Liver (tissue), 9 donors: ENCODE results near the gene CCDC12. TPM values are rescaled to one million over a fixed set of nuclear protein-coding genes. Genes with fewer than 3 reads are reported as not detected.

ENCODE experiments used
- DNase-seq: peaks from one replicate; pipeline ENCODE4 v3.0.0-alpha.2; 2017; ENCODE audit warnings: low spot score
- H3K27ac ChIP-seq, 2 donors: one replicate each; pipeline ENCODE4 v1.7.0; 2013; ENCODE audit warnings: inconsistent platforms in 2 of 2, low read length in 2 of 2, control low read depth in 1 of 2, low read depth in 1 of 2, mild to moderate bottlenecking in 1 of 2
- H3K27me3 ChIP-seq, 4 donors: one replicate each; pipeline versions ENCODE4 v1.6.1 to v1.7.0; 2013; ENCODE audit warnings: low read length in 3 of 4, inconsistent platforms in 1 of 4, mild to moderate bottlenecking in 1 of 4, moderate library complexity in 1 of 4; ENCODE audit not compliant: control insufficient read depth in 4 of 4, insufficient read depth in 4 of 4
- H3K36me3 ChIP-seq, 4 donors: one replicate each; pipeline versions ENCODE4 v1.6.1 to v1.7.0; 2013; ENCODE audit warnings: low read length in 3 of 4, mild to moderate bottlenecking in 3 of 4, low read depth in 1 of 4, moderate library complexity in 1 of 4; ENCODE audit not compliant: control insufficient read depth in 4 of 4, insufficient read depth in 3 of 4
- H3K4me1 ChIP-seq, 4 donors: one replicate each; pipeline versions ENCODE4 v1.6.1 to v1.7.0; 2013; ENCODE audit warnings: low read length in 3 of 4, mild to moderate bottlenecking in 3 of 4, moderate library complexity in 1 of 4; ENCODE audit not compliant: control insufficient read depth in 4 of 4, insufficient read depth in 4 of 4
- H3K4me3 ChIP-seq, 3 donors: one replicate each; pipeline versions ENCODE4 v1.6.1 to v1.7.0; 2013; ENCODE audit warnings: low read length in 3 of 3, control low read depth in 1 of 3, low read depth in 1 of 3, mild to moderate bottlenecking in 1 of 3
- H3K9ac ChIP-seq, 2 donors: one replicate each; pipeline ENCODE4 v1.7.0; 2013; ENCODE audit warnings: low read length in 2 of 2, mild to moderate bottlenecking in 2 of 2, moderate library complexity in 2 of 2, control low read depth in 1 of 2, low read depth in 1 of 2
- H3K9me3 ChIP-seq, 4 donors: one replicate each; pipeline versions ENCODE4 v1.6.1 to v1.7.0; 2013; ENCODE audit warnings: low read length in 3 of 4; ENCODE audit not compliant: control insufficient read depth in 4 of 4
- EGR1 ChIP-seq, 2 donors: IDR thresholded peaks; 2 replicates each; pipeline ENCODE4 v1.6.1; 2016 to 2018; ENCODE audit warnings: antibody characterized with exemption in 2 of 2, low read depth in 2 of 2
- FOXA1 ChIP-seq: IDR thresholded peaks from 2 replicates; pipeline ENCODE4 v1.6.1; 2016; ENCODE audit warnings: antibody characterized with exemption
- FOXA2 ChIP-seq: IDR thresholded peaks from 2 replicates; pipeline ENCODE4 v1.6.1; 2016; ENCODE audit warnings: antibody characterized with exemption
- GABPA ChIP-seq, 2 donors: IDR thresholded peaks in 1 of 2; conservative IDR thresholded peaks in 1 of 2; 2 replicates each; pipeline ENCODE4 v1.6.1; 2016; ENCODE audit warnings: antibody characterized with exemption in 2 of 2, mild to moderate bottlenecking in 1 of 2, moderate library complexity in 1 of 2
- HNF4A ChIP-seq, 2 donors: conservative IDR thresholded peaks; 2 replicates each; pipeline ENCODE4 v1.6.1; 2016; ENCODE audit warnings: antibody characterized with exemption in 2 of 2, mild to moderate bottlenecking in 2 of 2
- HNF4G ChIP-seq: IDR thresholded peaks from 2 replicates; pipeline ENCODE4 v1.6.1; 2016; ENCODE audit warnings: antibody characterized with exemption
- JUND ChIP-seq, 2 donors: IDR thresholded peaks; 2 replicates each; pipeline ENCODE4 v1.6.1; 2016; ENCODE audit warnings: antibody characterized with exemption in 2 of 2
- MAX ChIP-seq: IDR thresholded peaks from 2 replicates; pipeline ENCODE4 v1.6.1; 2016; ENCODE audit warnings: antibody characterized with exemption
- NR2F2 ChIP-seq: IDR thresholded peaks from 2 replicates; pipeline ENCODE4 v1.6.1; 2016; ENCODE audit warnings: antibody characterized with exemption
- RAD21 ChIP-seq, 2 donors: IDR thresholded peaks; 2 replicates each; pipeline ENCODE4 v1.6.1; 2016; ENCODE audit warnings: antibody characterized with exemption in 2 of 2, mild to moderate bottlenecking in 2 of 2
- SP1 ChIP-seq: IDR thresholded peaks from 2 replicates; pipeline ENCODE4 v1.6.1; 2018; ENCODE audit warnings: antibody characterized with exemption, mild to moderate bottlenecking
- TAF1 ChIP-seq: conservative IDR thresholded peaks from 2 replicates; pipeline ENCODE4 v1.6.1; 2016; ENCODE audit warnings: antibody characterized with exemption, mild to moderate bottlenecking
- YY1 ChIP-seq: IDR thresholded peaks from 2 replicates; pipeline ENCODE4 v1.6.1; 2016; ENCODE audit warnings: antibody characterized with exemption, mild to moderate bottlenecking
- ZBTB33 ChIP-seq: IDR thresholded peaks from 2 replicates; pipeline ENCODE4 v1.6.1; 2016; ENCODE audit warnings: antibody characterized with exemption
- WGBS: extraction: QIAGEN DNeasy Blood & Tissue Kit; methylation state at CpG from one replicate; pipeline ENCODE4 v1.1.7; 2013; 5-methylcytosine and 5-hydroxymethylcytosine counted together
- polyA plus RNA-seq, 2 donors: library from polyadenylated mRNA; stranded (reverse) in 1 of 2; unstranded in 1 of 2; fragments of 200-250 nt in 1 of 2; fragments of >200 nt in 1 of 2; fragmentation: Nextera tagmentation in 1 of 2; extraction: Ambion mirVana in 1 of 2; gene quantifications; one replicate each; pipeline versions ENCODE4 v1.2.1 to v1.2.3, GENCODE V29; 2013 to 2015
- total RNA-seq, 2 donors: library from RNA; depleted of rRNA; stranded (reverse); fragments of >200 nt; gene quantifications; one replicate each; pipeline ENCODE4 v1.2.3, GENCODE V29; 2014
- TF ChIP-seq, protein P1 (sequence below): IDR thresholded peaks from 2 replicates; pipeline ENCODE4 v1.6.1; 2016; ENCODE audit warnings: antibody characterized with exemption
- TF ChIP-seq, protein P2 (sequence below): fragments of 150-350 bp; IDR thresholded peaks from 2 replicates; pipeline ENCODE4 v1.5.1; 2017; ENCODE audit warnings: improper control_type of control experiment, low read depth, low read length; ENCODE audit not compliant: missing input control
- donor health status: healthy.
- donor health status: healthy.
- donor health status: healthy.
- donor health status: healthy.
- donor health status: healthy.

Gene CCDC12
- total and polyA plus RNA-seq, 4 donors = 8.5 to 35.1 (median 26.6) TPM

DNA sequence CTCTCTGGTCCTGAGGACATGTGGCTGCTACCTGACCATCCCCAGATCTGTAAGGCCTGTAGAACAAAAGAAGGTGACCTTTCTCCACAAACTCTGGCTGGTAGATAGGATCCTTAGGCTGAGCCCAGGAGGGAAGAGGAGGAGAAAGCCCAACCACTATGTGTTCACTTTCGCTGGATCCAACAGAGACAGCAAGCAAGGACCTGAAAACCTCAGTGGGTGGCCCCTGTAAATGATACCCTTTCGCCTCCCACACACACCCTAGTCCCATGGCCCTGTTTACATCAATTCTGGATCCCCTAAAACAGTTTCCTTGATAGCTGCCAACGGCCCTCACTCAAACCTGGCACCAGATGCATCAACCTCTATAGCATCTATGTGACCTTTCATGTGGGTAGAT lies 22.4 kb downstream of the CCDC12 start:
- DNase-seq = no peak
- WGBS = 86% methylated on average over 3 of the region's 3 CpGs
- no peak overlapping the region for H3K4me3 ChIP-seq
- no peak for TF ChIP-seq EGR1 (IDR thresholded peaks at IDR 0.05; ENCODE audit: low read depth in 2 of 2)
- TF ChIP-seq FOXA1 = no peak
- TF ChIP-seq SP1 = no peak
- no peak for TF ChIP-seq FOXA2
- TF ChIP-seq NR2F2 = no peak
- TF ChIP-seq HNF4G = no peak
- TF ChIP-seq MAX = no peak
- no peak for TF ChIP-seq GABPA (IDR thresholded peaks at IDR 0.05 in 1 of 2, conservative IDR thresholded peaks at IDR 0.05 in 1 of 2)
- no peak for TF ChIP-seq RAD21 (IDR thresholded peaks at IDR 0.05)
- TF ChIP-seq, protein P1, sequence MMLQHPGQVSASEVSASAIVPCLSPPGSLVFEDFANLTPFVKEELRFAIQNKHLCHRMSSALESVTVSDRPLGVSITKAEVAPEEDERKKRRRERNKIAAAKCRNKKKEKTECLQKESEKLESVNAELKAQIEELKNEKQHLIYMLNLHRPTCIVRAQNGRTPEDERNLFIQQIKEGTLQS = no peak
- no peak for TF ChIP-seq TAF1
- H3K27ac ChIP-seq = no peak overlapping the region
- H3K9ac ChIP-seq = no peak overlapping the region
- peaks cover 11 to 44% (median 19%) of the 10 kb centered on the region in 4 donors for H3K4me1 ChIP-seq
- H3K27me3 ChIP-seq = no peaks in the 10 kb centered on the region
- H3K36me3 ChIP-seq = no peaks in the 10 kb centered on the region
- no peaks in the 10 kb centered on the region for H3K9me3 ChIP-seq

- no peaks in the 10 kb centered on the region for H3K27me3 ChIP-seq
- no peaks in the 10 kb centered on the region for H3K9me3 ChIP-seq
- H3K4me3 ChIP-seq = no peak overlapping the region
- peaks cover 16 to 46% (median 23%) of the 10 kb centered on the region in 4 donors for H3K4me1 ChIP-seq
- H3K9ac ChIP-seq = no peak overlapping the region
- WGBS = 82% methylated on average over 8 of the region's 8 CpGs
- DNase-seq = no peak
- no peaks in the 10 kb centered on the region for H3K36me3 ChIP-seq
- H3K27ac ChIP-seq = no peak overlapping the region
- TF ChIP-seq FOXA2 (no peak), NR2F2 (no peak), YY1 (no peak), GABPA (IDR thresholded peaks at IDR 0.05 in 1 of 2, conservative IDR thresholded peaks at IDR 0.05 in 1 of 2) (no peak), HNF4G (no peak), FOXA1 (no peak), HNF4A (conservative IDR thresholded peaks at IDR 0.05) (no peak), MAX (no peak), ZBTB33 (no peak), JUND (IDR thresholded peaks at IDR 0.05) (no peak), EGR1 (IDR thresholded peaks at IDR 0.05; ENCODE audit: low read depth in 2 of 2) (no peak)
- TF ChIP-seq, protein P2, sequence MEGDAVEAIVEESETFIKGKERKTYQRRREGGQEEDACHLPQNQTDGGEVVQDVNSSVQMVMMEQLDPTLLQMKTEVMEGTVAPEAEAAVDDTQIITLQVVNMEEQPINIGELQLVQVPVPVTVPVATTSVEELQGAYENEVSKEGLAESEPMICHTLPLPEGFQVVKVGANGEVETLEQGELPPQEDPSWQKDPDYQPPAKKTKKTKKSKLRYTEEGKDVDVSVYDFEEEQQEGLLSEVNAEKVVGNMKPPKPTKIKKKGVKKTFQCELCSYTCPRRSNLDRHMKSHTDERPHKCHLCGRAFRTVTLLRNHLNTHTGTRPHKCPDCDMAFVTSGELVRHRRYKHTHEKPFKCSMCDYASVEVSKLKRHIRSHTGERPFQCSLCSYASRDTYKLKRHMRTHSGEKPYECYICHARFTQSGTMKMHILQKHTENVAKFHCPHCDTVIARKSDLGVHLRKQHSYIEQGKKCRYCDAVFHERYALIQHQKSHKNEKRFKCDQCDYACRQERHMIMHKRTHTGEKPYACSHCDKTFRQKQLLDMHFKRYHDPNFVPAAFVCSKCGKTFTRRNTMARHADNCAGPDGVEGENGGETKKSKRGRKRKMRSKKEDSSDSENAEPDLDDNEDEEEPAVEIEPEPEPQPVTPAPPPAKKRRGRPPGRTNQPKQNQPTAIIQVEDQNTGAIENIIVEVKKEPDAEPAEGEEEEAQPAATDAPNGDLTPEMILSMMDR = no peak
Measured at GRCh38 chr3:46953234-46954010, 23.1 kb downstream of the CCDC12 start.
